ENCODE data around the gene UBE4A.
"Not testable (repeated sequence)": the region's sequence is repeated elsewhere in the genome, so short reads cannot be mapped to it uniquely, and the experiment has no call there.

The UBE4A gene

DNA sequence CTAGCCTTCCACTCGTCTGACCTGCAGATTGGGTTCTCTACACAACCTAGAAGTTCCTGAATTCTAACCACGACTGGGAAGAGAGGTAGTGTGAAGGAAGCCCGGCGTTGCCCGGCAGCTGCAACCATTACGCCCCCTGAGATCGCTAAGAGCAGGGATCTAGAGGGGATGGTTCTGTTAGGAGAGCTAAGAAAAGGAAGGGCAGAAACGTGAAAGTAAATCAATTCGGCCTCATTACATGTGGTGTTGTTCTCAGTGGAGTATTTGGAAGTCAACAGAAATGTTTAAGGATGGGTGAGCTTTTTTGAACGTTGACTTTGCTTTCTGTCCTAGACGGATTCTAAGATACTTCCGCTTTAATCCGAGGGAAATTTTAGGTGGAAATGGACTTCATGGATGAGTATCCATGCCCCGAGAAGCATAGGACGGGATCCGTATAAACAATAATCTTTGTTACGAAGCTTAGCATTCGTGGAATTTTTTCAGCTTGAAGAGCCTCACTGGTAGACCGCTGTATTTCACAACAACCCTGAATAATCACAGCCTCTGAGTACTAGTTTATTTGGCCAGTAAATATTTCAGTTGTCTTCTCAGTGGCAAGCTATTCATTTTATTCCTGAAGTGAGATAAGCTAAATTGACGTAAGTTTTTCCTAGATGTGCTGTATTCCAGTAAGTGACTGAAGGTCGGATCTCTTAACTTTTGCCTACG is 42.6 kb downstream of the UBE4A start:
- peak; percentile 83 for DNase-seq

DNA sequence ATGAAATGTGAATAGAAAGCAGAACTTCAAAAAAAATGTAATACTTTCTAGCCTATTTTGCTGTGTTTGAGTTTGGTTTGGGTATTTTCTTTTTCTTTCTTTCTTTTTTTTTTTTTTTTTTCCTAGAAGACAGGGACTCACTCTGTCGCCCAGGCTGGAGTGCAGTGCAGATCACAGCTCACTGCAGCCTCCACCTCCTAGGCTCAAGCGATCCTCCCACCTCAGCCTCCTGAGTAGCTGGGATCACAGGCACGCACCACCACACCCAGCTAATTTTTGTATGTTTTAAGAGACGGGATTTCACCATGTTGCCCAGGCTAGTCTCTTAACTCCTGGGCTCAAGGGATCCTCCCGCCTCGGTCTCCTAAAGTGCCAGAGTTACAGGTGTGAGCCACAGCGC is 43.2 kb downstream of the UBE4A start:
- DNase-seq = not testable (repeated sequence)

DNA sequence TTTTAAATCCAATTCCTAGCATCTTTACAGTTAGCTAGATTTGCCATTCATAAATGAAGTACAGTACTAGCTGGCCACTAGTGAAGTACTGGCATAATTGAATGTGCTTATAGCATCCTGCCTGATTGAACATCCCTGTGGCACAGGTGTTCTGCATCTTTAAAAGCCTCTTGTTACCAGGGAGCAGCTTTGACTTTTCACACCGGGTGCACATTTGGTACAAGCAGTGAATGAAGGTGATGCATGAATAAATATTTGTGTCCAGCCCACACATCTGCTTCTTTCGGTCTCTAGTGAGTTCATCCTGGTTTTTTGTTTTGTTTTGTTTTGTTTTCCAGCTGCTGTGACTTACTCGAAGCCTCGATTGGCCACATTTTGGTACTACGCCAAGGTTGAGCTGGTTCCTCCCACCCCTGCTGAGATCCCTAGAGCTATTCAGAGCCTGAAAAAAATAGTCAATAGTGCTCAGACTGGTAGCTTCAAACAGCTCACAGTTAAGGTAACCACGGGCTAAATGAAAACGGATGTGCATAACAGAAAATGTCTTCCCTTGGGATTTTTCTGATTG is 47.3 kb downstream of the UBE4A start:
- DNase-seq = no peak

DNA sequence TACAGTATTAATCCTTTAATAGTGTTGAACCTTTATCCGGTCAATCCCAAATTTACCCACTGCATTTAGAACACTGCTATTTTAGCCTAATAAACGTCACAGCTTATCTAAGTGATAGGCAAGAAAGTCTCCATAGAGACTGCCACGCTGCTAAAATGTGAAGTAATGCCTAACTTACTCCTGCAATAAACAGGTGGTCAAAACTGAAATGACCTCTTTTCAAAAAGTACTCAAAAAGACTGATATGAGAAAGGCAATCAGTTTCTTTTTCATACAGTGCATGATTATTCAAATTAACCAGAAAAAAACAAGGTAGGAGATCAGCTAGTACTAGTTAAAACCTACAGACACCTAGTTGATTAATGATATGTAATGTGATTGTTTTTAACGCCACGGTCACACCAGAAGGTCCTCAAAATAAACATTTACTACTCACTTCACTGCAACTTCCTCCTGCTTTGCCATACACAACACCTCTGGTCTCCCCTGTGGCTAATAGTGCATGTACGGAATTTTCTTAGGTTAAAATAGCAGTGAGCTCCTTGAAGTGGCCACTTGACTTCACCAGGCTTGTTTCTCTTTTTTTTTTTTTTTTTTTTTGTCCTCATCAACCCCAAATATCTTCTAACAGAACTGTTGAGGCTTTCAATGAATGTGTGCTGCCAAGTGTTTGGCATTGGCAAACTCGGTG is 50.8 kb downstream of the UBE4A start:
- DNase-seq = no peak

DNA sequence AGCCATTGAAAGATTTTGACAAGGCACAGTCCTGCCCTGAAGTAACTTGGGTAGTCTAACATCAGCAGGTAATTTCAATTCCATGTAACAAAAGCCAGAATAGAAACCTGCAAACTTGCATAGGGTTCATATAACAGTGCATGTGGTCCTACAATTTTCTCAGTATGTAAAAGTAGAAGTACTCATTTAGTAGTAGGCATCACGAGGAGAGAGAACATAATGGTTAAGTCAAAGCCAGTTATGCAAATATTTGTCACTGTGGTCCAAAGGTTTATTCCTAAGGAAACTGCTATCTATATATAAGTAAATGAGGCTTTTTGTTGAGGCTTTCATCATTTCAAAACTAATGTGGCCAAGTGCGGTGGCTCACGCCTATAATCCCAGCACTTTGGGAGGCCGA is 52.1 kb downstream of the UBE4A start:
- DNase-seq = no peak

DNA sequence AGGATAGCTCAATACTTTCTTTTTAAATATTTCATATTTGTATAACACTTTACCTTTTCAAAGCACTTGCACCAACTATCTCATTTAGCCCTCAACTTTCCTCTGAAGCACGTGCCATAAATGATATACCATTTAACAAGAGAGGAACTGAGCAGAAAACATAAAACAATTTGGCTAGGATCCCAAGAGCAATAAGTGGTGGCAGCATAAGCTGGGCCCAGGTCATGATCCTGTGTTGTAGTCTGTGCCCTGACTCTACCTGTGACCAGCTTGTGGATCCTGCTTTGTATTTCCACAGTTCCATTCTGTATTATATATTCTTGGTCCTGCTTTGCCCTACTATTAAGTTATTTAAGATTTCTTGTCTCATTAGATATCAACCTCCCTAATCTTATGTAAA is 53.5 kb downstream of the UBE4A start:
- no peak for DNase-seq

DNA sequence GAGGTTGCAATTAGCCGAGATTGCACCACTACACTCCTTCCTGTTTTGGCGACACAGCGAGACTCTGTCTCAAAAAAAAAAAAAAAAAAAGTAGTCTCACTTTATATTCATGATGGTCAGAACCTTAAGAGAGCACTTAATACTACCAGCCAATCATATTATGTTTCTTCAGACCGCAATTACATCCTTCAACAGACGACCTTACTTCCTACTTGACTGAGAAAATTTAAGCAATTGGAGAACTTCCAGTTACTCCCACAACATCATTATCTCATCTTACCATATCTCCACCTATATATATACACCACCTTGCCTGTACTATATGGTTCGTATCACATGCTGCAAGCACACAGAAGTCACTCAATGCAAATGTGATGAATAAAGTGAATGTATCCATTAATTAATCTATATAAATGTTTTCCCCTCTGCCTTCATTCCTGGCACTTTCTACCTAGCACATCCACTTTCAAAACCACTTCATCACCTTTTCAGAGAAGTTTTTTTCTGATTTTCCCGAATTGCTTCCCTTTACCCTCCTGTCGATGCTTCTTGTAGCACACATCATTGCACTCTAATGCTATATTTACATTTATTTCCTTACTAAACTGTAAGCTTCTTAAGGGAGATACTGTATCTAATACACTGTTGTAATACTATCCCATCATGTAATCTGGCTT is 55.8 kb downstream of the UBE4A start:
- DNase-seq = no peak

DNA sequence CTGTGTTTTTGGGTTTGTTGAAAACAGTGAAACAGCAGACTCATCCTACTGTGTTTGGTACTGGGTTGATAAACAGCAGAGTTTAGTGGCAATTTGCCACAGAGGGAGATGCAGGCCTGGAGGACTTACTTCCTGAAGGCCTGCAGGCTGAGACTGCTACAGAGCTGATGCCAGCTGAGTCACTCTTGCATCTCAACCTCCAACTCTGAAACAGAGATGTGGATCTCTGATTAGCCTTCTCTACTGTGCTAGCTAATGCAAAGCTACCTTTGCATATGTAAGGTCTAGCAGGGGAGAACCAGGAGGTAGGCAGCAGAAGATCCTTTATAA is 56.3 kb downstream of the UBE4A start:
- DNase-seq = peak; percentile 91

DNA sequence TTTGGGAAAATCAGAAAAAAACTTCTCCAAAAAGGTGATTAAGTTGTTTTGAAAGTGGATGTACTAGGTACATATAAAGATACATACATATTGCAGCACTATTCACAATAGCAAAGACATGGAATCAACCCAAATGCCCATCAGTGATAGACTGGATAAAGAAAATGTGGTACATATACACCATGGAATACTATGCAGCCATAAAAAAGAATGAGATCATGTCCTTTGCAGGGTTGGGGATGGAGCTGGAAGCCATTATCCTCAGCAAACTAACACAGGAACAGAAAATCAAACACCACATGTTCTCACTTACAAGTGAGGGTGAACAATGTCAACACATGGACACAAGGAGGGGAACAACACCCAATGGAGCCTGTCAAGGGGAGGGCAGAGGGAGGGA is 57.5 kb downstream of the UBE4A start:
- DNase-seq = not testable (repeated sequence)

DNA sequence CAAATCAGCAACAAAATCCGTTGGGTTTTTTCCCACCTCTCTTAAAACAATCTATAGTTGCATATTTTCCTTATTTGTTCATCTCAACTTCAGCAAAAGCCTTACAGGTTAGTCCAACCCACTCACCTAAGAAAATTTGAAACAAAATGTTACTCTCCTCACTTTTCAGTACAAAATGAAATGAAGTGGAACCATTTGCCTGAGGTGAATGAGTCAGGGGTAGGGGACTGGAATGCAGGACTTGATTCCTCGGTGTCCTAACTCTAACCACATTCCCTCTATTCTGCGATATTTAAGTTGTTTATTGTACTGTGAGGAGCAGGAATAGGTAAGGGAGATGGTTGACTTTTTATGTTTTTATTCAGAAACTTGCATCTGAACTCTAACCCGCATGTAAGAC is 58.4 kb downstream of the UBE4A start:
- no peak for DNase-seq

DNA sequence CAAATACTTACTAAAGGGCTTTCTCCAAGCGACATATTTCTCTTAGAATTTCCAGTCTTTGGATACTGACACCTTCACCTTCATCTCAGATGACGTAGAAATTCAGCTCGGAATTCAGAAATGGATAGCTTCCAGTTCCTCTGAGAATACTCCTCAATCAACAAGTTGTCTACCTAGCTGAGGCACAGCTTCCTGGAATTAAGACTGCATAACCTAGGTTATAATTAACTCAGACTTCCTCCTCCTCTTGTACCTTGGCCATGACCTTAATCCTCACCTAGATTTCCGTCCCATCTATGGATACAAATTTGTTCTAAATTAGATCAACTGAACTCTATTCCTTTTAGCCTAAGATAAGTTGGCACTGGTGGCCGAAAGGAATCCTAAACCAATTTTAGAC is 59.4 kb downstream of the UBE4A start:
- DNase-seq = no peak

DNA sequence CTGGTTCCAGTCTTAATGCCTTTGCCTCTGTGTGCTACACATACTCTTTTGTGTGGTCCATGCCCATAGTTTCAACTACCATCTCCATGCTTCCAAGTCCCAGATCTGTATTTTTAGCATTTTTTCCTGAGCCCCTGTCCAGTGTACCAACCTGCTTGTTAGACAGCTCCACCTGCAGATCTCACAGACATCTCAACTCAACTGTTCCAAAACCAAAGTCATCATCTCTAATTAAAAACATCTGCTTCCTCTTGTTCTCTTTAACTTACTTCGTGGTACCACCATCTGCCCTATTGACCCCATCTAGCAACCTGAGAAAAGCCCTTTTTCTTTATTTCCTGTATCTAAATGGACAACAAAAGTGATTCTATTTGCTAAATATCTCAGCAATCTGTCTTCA is 68.3 kb downstream of the UBE4A start:
- DNase-seq = no peak

DNA sequence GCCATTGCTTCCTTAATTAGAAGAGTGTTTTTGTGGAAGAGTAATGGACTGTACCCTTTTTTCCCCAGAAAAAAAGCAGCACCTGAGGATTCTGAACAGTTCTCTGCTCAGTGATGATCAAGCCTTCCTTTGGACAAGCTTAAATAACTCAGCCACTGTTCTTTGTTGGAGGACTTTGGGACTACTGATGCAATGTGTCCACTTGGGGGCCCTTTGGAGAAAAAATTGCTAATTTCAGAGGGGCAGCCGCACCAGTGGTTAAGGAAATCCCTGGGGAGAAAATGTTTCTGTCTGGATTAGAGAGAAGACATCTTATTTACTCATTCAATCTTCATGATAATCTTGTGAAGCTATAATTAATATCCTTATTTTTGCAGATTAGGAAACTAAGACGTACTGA is 71.6 kb downstream of the UBE4A start:
- DNase-seq = no peak

DNA sequence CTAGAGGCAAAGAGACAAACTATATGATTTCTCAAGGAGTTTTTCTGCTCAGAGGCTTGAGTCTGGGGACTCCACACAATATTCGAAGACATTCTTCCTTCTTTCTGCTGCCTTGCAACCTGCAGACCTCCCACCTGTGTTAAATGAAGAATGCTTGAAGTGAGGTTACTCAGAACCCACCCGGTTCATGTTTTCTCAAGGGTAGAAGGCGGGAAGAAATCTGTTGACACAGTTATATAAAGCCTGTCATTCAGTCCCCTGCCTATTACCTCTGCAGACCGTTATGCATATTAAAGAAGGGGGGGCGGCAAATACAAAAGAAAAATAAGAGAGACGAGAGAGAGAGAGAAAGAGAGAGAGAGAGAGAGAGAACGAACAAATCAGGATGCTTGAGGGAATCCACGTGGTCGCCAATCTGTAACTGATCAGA is 74.7 kb downstream of the UBE4A start:
- DNase-seq = peak; percentile 41

DNA sequence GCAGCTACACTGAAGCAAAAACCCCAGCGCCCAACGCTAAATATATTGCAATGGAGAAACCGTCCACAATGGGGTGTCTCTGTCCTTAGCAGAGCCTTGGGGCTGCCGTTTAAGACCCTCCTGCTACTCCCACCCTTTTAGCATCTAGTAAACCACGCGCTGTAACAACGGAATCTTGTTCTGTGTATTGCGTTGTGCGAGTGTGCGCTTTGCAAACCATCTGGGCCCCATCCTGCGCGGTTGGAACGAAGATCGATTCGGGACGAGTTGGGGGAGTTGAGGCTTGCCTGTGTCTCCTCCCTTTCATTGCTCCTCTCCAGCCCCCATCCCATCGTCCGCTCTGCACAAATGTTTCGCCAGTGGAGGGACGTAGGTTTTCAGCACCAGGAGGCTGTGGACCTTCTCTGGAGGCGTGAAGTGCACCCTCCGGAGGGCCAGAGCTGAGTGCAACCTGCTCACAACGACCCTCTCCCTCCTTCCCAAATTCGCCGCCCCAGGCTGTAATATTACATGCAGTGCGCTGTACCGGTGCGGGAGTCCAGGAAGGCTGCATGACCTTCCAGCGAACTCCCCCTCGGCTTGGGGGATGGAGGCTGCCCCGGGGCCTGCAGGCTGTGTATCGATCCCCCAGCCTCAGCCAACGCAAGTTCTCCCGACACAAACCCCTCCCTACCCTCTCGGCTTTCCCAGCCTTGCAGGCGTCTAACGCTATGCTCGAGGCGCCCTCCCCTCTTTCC is 75.3 kb downstream of the UBE4A start:
- peak; percentile 7 for DNase-seq

DNA sequence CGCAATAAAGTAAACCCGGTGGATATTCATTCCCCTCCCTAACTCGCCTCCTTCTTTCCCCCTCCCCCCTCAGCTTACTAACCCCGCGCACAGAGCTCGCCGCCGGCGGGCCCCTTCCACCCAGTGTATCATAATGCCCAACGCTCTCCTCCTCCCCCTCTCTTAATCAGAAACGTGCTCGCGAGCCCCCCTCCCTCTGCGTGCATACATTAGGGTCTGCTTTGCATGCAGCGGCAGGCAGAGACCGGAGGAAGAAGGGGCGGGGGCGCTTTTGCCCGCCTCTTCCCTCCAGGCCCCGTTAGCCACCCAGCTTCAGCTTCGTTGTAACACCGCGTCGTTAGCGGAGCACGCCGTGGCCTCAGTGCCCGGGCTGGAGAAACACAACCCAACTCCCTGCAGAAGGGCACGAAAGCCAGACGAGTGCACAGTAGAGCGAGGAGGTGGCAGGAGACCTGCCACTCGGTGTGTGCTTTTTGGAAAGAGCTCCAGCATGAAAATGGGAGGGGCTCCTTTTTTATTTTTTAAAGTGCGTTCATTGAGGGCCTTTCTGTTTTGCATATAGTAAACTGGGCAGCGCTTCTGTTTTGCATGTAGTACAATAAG is 76.0 kb downstream of the UBE4A start:
- DNase-seq = peak; percentile 15

DNA sequence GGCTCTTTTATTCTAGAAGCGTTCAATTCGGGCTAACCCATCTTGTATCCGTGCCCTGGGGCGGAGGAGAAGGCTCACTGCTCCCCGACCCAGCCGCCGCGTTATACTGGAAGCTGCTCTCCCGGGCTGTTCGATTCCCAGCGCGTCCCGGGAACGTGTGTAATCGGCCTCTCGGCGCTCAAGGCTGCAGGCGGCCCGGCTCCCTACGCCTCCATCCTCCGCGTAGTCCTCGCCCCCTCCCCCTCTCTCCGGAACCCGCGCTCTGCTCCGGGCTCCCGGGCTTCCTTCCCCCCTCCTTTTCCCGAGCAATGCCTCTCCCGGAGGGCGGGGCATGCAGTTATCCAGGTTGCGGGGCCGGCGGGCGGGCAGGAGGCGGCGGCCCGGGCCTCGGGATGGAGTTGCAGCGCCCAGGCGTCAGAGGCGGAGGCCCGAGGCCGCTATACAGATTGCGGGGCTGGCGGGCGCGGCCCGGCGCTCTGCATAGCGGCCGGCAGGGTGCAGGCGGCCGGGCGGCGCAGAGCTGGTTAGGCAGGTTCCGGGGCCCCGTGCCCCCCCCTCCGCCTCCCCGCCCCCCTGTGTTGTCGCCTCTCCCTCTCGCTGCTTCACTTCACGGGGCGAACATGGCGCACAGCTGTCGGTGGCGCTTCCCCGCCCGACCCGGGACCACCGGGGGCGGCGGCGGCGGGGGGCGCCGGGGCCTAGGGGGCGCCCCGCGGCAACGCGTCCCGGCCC is 76.7 kb downstream of the UBE4A start, which contains the start of gene KMT2A:
TSS of gene KMT2A (plus strand) at position 600 of the 732 bp plus-strand sequence. CDS start at position 621, 21 bp downstream.
- DNase-seq = peak; percentile 97

DNA sequence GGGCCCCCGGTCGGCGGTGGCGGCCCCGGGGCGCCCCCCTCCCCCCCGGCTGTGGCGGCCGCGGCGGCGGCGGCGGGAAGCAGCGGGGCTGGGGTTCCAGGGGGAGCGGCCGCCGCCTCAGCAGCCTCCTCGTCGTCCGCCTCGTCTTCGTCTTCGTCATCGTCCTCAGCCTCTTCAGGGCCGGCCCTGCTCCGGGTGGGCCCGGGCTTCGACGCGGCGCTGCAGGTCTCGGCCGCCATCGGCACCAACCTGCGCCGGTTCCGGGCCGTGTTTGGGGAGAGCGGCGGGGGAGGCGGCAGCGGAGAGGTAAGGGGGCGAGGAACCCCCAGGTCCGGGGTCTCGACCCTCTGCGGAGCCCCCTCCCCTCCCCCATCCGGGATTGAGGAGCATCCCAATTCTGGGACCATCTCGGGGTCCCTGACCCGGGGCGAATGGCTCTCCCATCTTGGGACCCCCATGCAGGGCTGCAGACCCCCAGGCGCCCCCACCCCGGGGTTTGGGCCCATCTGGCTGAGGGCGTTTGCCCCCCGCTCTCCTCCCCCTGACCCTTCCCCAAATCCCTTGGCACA is 77.3 kb downstream of the UBE4A start:
- DNase-seq = peak; percentile 13

DNA sequence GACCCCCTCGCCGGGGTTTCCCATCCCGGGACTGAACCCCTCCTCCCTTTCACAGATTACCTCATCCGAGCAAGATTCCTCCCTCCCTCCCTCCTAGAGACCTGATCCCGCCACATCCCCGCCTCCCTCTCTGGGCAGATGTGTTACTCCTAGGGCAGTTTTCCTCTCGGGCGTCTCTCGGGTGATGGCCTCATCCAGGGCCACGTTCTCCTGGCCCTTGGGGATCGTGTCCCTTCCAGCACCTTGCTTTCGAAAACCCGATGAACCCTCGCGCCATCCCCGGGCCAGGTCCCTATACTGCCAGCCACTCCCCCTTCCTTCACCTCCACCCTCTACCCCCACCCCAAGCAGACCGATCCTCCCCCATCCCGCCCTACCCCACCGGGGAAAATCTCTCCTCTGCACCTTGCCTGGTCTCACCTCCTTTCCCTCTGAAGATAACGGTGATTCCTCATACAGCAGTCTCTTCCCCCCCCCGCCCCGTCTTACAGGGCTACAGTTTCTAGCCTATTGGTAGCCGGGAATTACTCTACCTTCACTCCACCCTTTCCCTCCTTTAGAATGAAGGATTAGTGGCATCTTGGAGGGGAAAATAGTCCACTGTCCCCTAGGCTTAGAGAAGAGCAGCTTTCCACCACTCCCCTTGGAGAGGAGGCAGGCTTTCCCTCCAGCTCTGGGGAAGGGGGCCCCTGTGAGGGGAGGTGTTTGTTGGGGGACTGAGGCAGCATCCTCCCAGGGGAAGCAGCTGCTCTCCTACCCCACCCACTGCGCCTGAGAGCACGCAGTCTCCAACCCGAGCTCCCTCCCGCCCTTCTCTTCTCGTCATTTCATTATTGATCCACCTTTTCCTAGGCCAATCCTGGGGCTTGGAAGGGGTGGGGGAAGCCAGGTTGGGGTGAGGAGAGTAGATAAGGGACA is 78.1 kb downstream of the UBE4A start:
- DNase-seq = peak; percentile 27

DNA sequence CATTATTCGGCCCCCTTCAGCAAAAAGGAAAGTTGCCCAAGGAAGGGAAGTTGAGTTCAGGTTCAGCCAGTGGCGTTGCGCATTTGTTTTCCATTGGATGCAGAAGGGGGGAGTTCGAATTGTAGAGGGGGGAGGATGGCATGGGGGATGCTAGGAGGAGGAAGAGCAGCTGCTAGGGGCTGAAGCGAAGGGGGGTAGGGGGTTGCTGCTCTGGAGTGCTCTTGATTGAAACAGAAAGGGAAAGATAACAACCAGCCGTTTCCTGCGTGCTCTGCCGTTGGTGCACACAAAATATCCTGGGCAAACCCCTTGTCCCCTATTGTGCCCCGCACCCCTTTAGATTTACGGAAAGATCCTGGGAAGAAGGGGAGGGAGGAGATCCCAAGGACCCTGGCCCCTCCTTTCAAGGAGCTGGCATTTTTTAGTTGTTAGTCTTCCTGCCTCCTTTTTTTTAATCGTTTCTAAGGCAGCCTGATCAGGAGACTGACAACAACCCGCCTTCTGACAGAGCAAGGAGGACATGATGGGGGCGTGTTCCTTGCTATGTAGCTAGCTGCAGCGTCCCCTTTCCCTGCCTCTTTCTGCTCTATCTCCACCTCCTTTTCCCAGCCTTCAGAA is 79.0 kb downstream of the UBE4A start:
- peak; percentile 80 for DNase-seq

All from HCEC 1CT (cell line).